Smooth muscle cell (in vitro differentiated cells): Measurements from ENCODE around the gene TRPV6. TPM values are rescaled to one million over a fixed set of nuclear protein-coding genes. Genes with fewer than 3 reads are reported as not detected.

Experiments used
- DNase-seq: peaks from one replicate; lab custom pipeline; 2025; ENCODE audit not compliant: unreplicated experiment; lab: John Stamatoyannopoulos, UW
- H2AFZ ChIP-seq: fragments of 200-600 bp; sonication (generic); 2 replicates; pipeline ENCODE4 v1.6.0; 2016; ENCODE audit warnings: antibody characterized with exemption, low read depth, mild to moderate bottlenecking
- H3F3A ChIP-seq: fragments of 200-600 bp; sonication (generic); 2 replicates; pipeline ENCODE4 v1.6.0; 2017; ENCODE audit warnings: antibody characterized with exemption, low read depth
- H3K27ac ChIP-seq: fragments of 200-600 bp; sonication (generic); 2 replicates; pipeline ENCODE4 v1.5.1; 2016; ENCODE audit warnings: low read depth, mild to moderate bottlenecking
- H3K27me3 ChIP-seq: fragments of 200-600 bp; sonication (generic); 2 replicates; pipeline ENCODE4 v1.6.1; 2016; ENCODE audit warnings: low read depth, mild to moderate bottlenecking
- H3K36me3 ChIP-seq: fragments of 200-600 bp; sonication (generic); 2 replicates; pipeline ENCODE4 v1.5.1; 2016; ENCODE audit warnings: low read depth
- H3K4me1 ChIP-seq: fragments of 200-600 bp; sonication (generic); 2 replicates; pipeline ENCODE4 v1.5.1; 2016; ENCODE audit warnings: low read depth
- H3K4me2 ChIP-seq: fragments of 200-600 bp; sonication (generic); 2 replicates; pipeline ENCODE4 v1.6.0; 2016; ENCODE audit warnings: mild to moderate bottlenecking
- H3K4me3 ChIP-seq: fragments of 200-600 bp; sonication (generic); 2 replicates; pipeline ENCODE4 v1.5.1; 2016; ENCODE audit warnings: mild to moderate bottlenecking
- H3K79me2 ChIP-seq: fragments of 200-600 bp; sonication (generic); 2 replicates; pipeline ENCODE4 v1.6.0; 2016; ENCODE audit warnings: low read depth, mild to moderate bottlenecking
- H3K9ac ChIP-seq: fragments of 200-600 bp; sonication (generic); 2 replicates; pipeline ENCODE4 v1.6.0; 2016; ENCODE audit warnings: low read depth
- H3K9me3 ChIP-seq: fragments of 200-600 bp; sonication (generic); replicated peaks from 2 replicates; pipeline ENCODE4 v1.5.1; 2016; ENCODE audit warnings: low read depth
- H4K20me1 ChIP-seq: fragments of 200-600 bp; sonication (generic); 2 replicates; pipeline ENCODE4 v1.6.0; 2016; ENCODE audit warnings: low read depth
- WGBS: methylation state at CpG from one replicate; pipeline ENCODE4 v1.1.7; 2016; ENCODE audit warnings: low lambda C conversion rate; 5-methylcytosine and 5-hydroxymethylcytosine counted together
- polyA plus RNA-seq: library from polyadenylated mRNA; unstranded; fragments of >200 nt; fragmentation: Nextera tagmentation; extraction: Ambion mirVana; gene quantifications from 2 replicates; pipeline ENCODE4 v1.2.1, GENCODE V29; 2016
- total RNA-seq: library from RNA; depleted of rRNA; stranded (reverse); fragments of >200 nt; gene quantifications from 2 replicates; pipeline ENCODE4 v1.2.3, GENCODE V29; 2014
- TF ChIP-seq, protein P1 (sequence below): fragments of 200-600 bp; sonication (generic); IDR thresholded peaks from 2 replicates; pipeline ENCODE4 v1.5.1; 2017; ENCODE audit warnings: borderline replicate concordance, mild to moderate bottlenecking, antibody characterized with exemption; ENCODE audit not compliant: insufficient read depth, poor library complexity, severe bottlenecking

Gene TRPV6
- total and polyA plus RNA-seq, 2 experiments from 2014 or later: 0.17 TPM; not detected in 1

- Histone ChIP-seq H3K4me1 (no peaks in the 10 kb centered on the region), H4K20me1 (no peaks in the 10 kb centered on the region), H3K9me3 (no peaks in the 10 kb centered on the region), H3K79me2 (no peaks in the 10 kb centered on the region), H3K4me2 (no peak overlapping the region), H3F3A (no peaks in the 10 kb centered on the region), H2AFZ (no peak overlapping the region), H3K27me3 (no peaks in the 10 kb centered on the region), H3K27ac (no peak overlapping the region), H3K36me3 (no peaks in the 10 kb centered on the region), H3K9ac (no peak overlapping the region), H3K4me3 (no peak overlapping the region)
- DNase-seq: no peak
- WGBS: 94% methylated on average over 2 of the region's 2 CpGs
- TF ChIP-seq, protein P1, sequence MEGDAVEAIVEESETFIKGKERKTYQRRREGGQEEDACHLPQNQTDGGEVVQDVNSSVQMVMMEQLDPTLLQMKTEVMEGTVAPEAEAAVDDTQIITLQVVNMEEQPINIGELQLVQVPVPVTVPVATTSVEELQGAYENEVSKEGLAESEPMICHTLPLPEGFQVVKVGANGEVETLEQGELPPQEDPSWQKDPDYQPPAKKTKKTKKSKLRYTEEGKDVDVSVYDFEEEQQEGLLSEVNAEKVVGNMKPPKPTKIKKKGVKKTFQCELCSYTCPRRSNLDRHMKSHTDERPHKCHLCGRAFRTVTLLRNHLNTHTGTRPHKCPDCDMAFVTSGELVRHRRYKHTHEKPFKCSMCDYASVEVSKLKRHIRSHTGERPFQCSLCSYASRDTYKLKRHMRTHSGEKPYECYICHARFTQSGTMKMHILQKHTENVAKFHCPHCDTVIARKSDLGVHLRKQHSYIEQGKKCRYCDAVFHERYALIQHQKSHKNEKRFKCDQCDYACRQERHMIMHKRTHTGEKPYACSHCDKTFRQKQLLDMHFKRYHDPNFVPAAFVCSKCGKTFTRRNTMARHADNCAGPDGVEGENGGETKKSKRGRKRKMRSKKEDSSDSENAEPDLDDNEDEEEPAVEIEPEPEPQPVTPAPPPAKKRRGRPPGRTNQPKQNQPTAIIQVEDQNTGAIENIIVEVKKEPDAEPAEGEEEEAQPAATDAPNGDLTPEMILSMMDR: no peak
These were observed 16.1 kb downstream of the TRPV6 start for GRCh38 chr7:142869434-142869833.

- DNase-seq: no peak
- 93% methylated on average over 11 of the region's 11 CpGs for WGBS
- Histone ChIP-seq H3K4me1 (no peaks in the 10 kb centered on the region), H2AFZ (no peak overlapping the region), H3K27ac (no peak overlapping the region), H3K4me2 (no peak overlapping the region), H3K36me3 (no peaks in the 10 kb centered on the region), H3K79me2 (no peaks in the 10 kb centered on the region), H3K27me3 (no peaks in the 10 kb centered on the region), H3K9me3 (no peaks in the 10 kb centered on the region), H3K4me3 (no peak overlapping the region), H3F3A (no peaks in the 10 kb centered on the region), H3K9ac (no peak overlapping the region), H4K20me1 (no peaks in the 10 kb centered on the region)
- TF ChIP-seq, protein P1: no peak
These were observed 16.5 kb downstream of the TRPV6 start for GRCh38 chr7:142868986-142869415.

DNA sequence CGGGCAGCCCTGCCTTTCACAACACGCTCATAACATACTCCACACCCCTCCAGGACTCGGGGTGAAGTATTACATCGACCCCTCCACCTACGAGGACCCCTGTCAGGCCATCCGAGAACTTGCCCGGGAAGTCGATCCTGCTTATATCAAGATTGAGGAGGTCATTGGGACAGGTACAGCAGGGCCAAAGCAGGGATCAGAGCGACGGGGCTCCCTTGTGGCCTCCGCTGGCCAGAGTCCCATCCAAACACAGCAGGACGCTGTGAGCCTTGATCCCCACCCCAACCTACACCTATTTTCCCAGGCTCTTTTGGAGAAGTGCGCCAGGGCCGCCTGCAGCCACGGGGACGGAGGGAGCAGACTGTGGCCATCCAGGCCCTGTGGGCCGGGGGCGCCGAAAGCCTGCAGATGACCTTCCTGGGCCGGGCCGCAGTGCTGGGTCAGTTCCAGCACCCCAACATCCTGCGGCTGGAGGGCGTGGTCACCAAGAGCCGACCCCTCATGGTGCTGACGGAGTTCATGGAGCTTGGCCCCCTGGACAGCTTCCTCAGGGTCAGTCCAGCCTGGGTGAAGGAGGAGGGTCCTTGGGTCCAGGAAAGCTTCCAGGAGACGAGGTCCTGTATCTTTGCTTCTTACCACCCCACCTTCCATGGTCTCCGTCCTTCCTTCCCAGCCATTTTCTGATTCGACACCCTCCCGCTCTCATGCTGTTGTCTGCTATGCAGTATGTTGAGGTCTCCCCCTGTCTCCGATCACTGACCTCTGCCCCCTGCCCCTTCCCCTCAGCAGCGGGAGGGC is 17.2 kb downstream of the TRPV6 start:
- H3K36me3 ChIP-seq: no peaks in the 10 kb centered on the region
- H3K4me2 ChIP-seq: no peak overlapping the region
- no peak overlapping the region for H3K4me3 ChIP-seq
- no peak overlapping the region for H3K9ac ChIP-seq
- H2AFZ ChIP-seq: no peak overlapping the region
- no peaks in the 10 kb centered on the region for H3F3A ChIP-seq
- 93% methylated on average over 31 of the region's 31 CpGs for WGBS
- no peaks in the 10 kb centered on the region for H3K27me3 ChIP-seq
- DNase-seq: no peak
- H3K4me1 ChIP-seq: no peaks in the 10 kb centered on the region
- no peaks in the 10 kb centered on the region for H4K20me1 ChIP-seq
- no peaks in the 10 kb centered on the region for H3K79me2 ChIP-seq
- TF ChIP-seq, protein P1: no peak
- no peak overlapping the region for H3K27ac ChIP-seq
- no peaks in the 10 kb centered on the region for H3K9me3 ChIP-seq
